IMR-90 (cell line): ENCODE measurements around the gene SNX30. TPM values are rescaled to one million over a fixed set of nuclear protein-coding genes. Genes with fewer than 3 reads are reported as not detected.

Source experiments
- ATAC-seq: fragments of 200-7000 bp; cut with Tn5 transposase; 2 replicates; pipeline ENCODE4 v1.9.1; 2020; ENCODE audit warnings: low read depth, mild to moderate bottlenecking, moderate library complexity
- Bru-seq: library from RNA; stranded (reverse); fragments of 400-500 nt; gene quantifications from one replicate; lab custom pipeline; 2021; lab: Mats Ljungman, UMichigan
- BruChase-seq, 2 experiments: library from RNA; stranded (reverse); fragments of 400-500 nt; gene quantifications; one replicate each; lab custom pipeline; 2021; lab: Mats Ljungman, UMichigan
- BruUV-seq: library from RNA; stranded (reverse); fragments of 400-500 nt; replicated peaks from 2 replicates; lab custom pipeline; 2021; lab: Mats Ljungman, UMichigan
- CTCF ChIA-PET: fragments of 300-600 bp; formaldehyde crosslinking; extraction: SDS; loops from one replicate; lab custom pipeline; 2021; ENCODE audit warnings: antibody characterized with exemption; lab: Yijun Ruan, JAX
- POLR2A ChIA-PET: fragments of 300-600 bp; sonication (Branson Sonifier 250); formaldehyde crosslinking; loops from one replicate; lab custom pipeline; 2022; ENCODE audit warnings: antibody characterized with exemption; ENCODE audit not compliant: unreplicated experiment; lab: Charles Lee
- DNase-seq: peaks from one replicate; pipeline ENCODE4 v3.0.0; 2013
- H2AFZ ChIP-seq: replicated peaks from 2 replicates; pipeline ENCODE3; 2013; ENCODE audit warnings: low read length, mild to moderate bottlenecking; ENCODE audit not compliant: poor library complexity
- H2AK5ac ChIP-seq: 2 replicates; pipeline ENCODE4 v1.6.1; 2013; ENCODE audit warnings: low read depth, low read length, inconsistent platforms
- H2AK9ac ChIP-seq: replicated peaks from 2 replicates; pipeline ENCODE3; 2013; ENCODE audit warnings: mild to moderate bottlenecking, low read depth, low read length, moderate library complexity; ENCODE audit not compliant: poor library complexity
- H2BK120ac ChIP-seq: 2 replicates; pipeline ENCODE4 v1.6.1; 2013; ENCODE audit warnings: low read depth, low read length, inconsistent platforms
- H2BK15ac ChIP-seq: 3 replicates; pipeline ENCODE4 v1.6.1; 2013; ENCODE audit warnings: low read depth, low read length, inconsistent platforms
- H2BK20ac ChIP-seq: 2 replicates; pipeline ENCODE4 v1.6.1; 2013; ENCODE audit warnings: low read depth, mild to moderate bottlenecking, inconsistent platforms, low read length, moderate library complexity
- H2BK5ac ChIP-seq: 2 replicates; pipeline ENCODE4 v1.6.1; 2013; ENCODE audit warnings: mild to moderate bottlenecking, low read depth, low read length, inconsistent platforms; ENCODE audit not compliant: poor library complexity, severe bottlenecking
- H3K14ac ChIP-seq: replicated peaks from 2 replicates; pipeline ENCODE4 v1.6.1; 2013; ENCODE audit warnings: low read depth, low read length, inconsistent platforms
- H3K18ac ChIP-seq: 2 replicates; pipeline ENCODE4 v1.6.1; 2013; ENCODE audit warnings: low read depth, low read length, control low read depth
- H3K23ac ChIP-seq: 2 replicates; pipeline ENCODE4 v1.6.1; 2013; ENCODE audit warnings: low read depth, low read length, inconsistent platforms
- H3K27ac ChIP-seq: 2 replicates; pipeline ENCODE4 v1.5.1; 2013; ENCODE audit warnings: mild to moderate bottlenecking, control low read depth, low read length; ENCODE audit not compliant: insufficient read depth
- H3K27me3 ChIP-seq: 2 replicates; pipeline ENCODE4 v1.6.1; 2013; ENCODE audit warnings: low read length; ENCODE audit not compliant: control insufficient read depth, insufficient read depth
- H3K36me3 ChIP-seq: 2 replicates; pipeline ENCODE4 v1.6.1; 2013; ENCODE audit warnings: low read length, mixed read lengths; ENCODE audit not compliant: control insufficient read depth, insufficient read depth
- H3K4ac ChIP-seq: 2 replicates; pipeline ENCODE4 v1.6.1; 2013; ENCODE audit warnings: low read depth, low read length, inconsistent platforms
- H3K4me1 ChIP-seq: 2 replicates; pipeline ENCODE4 v1.6.1; 2013; ENCODE audit warnings: low read length, mixed read lengths; ENCODE audit not compliant: control insufficient read depth, insufficient read depth
- H3K4me2 ChIP-seq: 2 replicates; pipeline ENCODE4 v1.6.1; 2013; ENCODE audit warnings: low read depth, mild to moderate bottlenecking, control low read depth, low read length, moderate library complexity
- H3K4me3 ChIP-seq: 2 replicates; pipeline ENCODE4 v1.5.1; 2013; ENCODE audit warnings: low read depth, mild to moderate bottlenecking, control low read depth, low read length, moderate library complexity; ENCODE audit not compliant: insufficient read depth
- H3K56ac ChIP-seq: 2 replicates; pipeline ENCODE4 v1.6.1; 2013; ENCODE audit warnings: low read length, inconsistent platforms; ENCODE audit not compliant: insufficient read depth; ENCODE audit errors: extremely low read depth
- H3K79me1 ChIP-seq, 2 experiments: 2 replicates each; pipeline ENCODE4 v1.6.1; 2013; ENCODE audit warnings: low read length in 2 of 2, inconsistent platforms in 1 of 2, low read depth in 1 of 2
- H3K9ac ChIP-seq: 2 replicates; pipeline ENCODE4 v1.6.1; 2013; ENCODE audit warnings: low read depth, low read length, control low read depth
- H3K9me1 ChIP-seq: 2 replicates; pipeline ENCODE4 v1.6.1; 2013; ENCODE audit warnings: low read length, inconsistent platforms; ENCODE audit not compliant: insufficient read depth
- H3K9me3 ChIP-seq: 2 replicates; pipeline ENCODE4 v1.6.1; 2013; ENCODE audit warnings: low read length; ENCODE audit not compliant: control insufficient read depth, insufficient read depth
- H4K20me1 ChIP-seq: 2 replicates; pipeline ENCODE4 v1.6.1; 2013; ENCODE audit warnings: low read length, inconsistent platforms; ENCODE audit not compliant: insufficient read depth
- H4K5ac ChIP-seq: 2 replicates; pipeline ENCODE4 v1.6.1; 2013; ENCODE audit warnings: mild to moderate bottlenecking, low read depth, low read length, control low read depth
- H4K8ac ChIP-seq, 2 experiments: 2 replicates each; pipeline ENCODE4 v1.6.1; 2013; ENCODE audit warnings: low read depth in 2 of 2, low read length in 2 of 2, control low read depth in 1 of 2, inconsistent platforms in 1 of 2
- H4K91ac ChIP-seq: 2 replicates; pipeline ENCODE4 v1.6.1; 2013; ENCODE audit warnings: low read depth, low read length, inconsistent platforms; ENCODE audit not compliant: insufficient read depth
- BHLHE40 ChIP-seq: fragments of 150-350 bp; IDR thresholded peaks from 2 replicates; pipeline ENCODE4 v1.6.1; 2016; ENCODE audit warnings: mild to moderate bottlenecking, low read depth, low read length
- CEBPB ChIP-seq: IDR thresholded peaks from 2 replicates; pipeline ENCODE4 v1.6.1; 2012; ENCODE audit warnings: low read depth, low read length, improper control_type of control experiment
- CHD1 ChIP-seq: IDR thresholded peaks from 2 replicates; pipeline ENCODE4 v1.6.1; 2012; ENCODE audit warnings: low read depth, low read length, improper control_type of control experiment
- CTCF ChIP-seq: conservative IDR thresholded peaks from 2 replicates; pipeline ENCODE4 v1.5.1; 2012; ENCODE audit warnings: mild to moderate bottlenecking, low read depth, low read length, improper control_type of control experiment
- MAZ ChIP-seq: IDR thresholded peaks from 2 replicates; pipeline ENCODE4 v1.6.1; 2012; ENCODE audit warnings: low read depth, mild to moderate bottlenecking, low read length, improper control_type of control experiment, moderate library complexity, borderline replicate concordance
- MXI1 ChIP-seq: IDR thresholded peaks from 2 replicates; pipeline ENCODE4 v1.6.1; 2012; ENCODE audit warnings: low read depth, mild to moderate bottlenecking, low read length, moderate library complexity, borderline replicate concordance
- NFE2L2 ChIP-seq: fragments of 150-350 bp; IDR thresholded peaks from 2 replicates; pipeline ENCODE4 v1.6.1; 2016; ENCODE audit warnings: low read depth, mild to moderate bottlenecking, low read length
- POLR2A ChIP-seq: IDR thresholded peaks from 2 replicates; pipeline ENCODE4 v1.6.1; 2012; ENCODE audit warnings: mild to moderate bottlenecking, low read depth, low read length
- RAD21 ChIP-seq: IDR thresholded peaks from 2 replicates; pipeline ENCODE4 v1.6.1; 2012; ENCODE audit warnings: low read length, improper control_type of control experiment
- RCOR1 ChIP-seq: IDR thresholded peaks from 2 replicates; pipeline ENCODE4 v1.6.1; 2012; ENCODE audit warnings: mild to moderate bottlenecking, low read length, improper control_type of control experiment; ENCODE audit not compliant: insufficient replicate concordance
- USF2 ChIP-seq: fragments of 150-350 bp; IDR thresholded peaks from 2 replicates; pipeline ENCODE4 v1.6.1; 2017; ENCODE audit warnings: mild to moderate bottlenecking, antibody characterized with exemption, low read length, low read depth
- WGBS, 2 experiments: methylation state at CpG; one replicate each; pipeline versions ENCODE4 v1.1.5 to v1.1.7; 2013; ENCODE audit warnings: missing lambda C conversion rate in 2 of 2; ENCODE audit not compliant: insufficient read length in 1 of 2; ENCODE audit errors: extremely low coverage in 2 of 2; 5-methylcytosine and 5-hydroxymethylcytosine counted together
- dilution Hi-C: fragments of 300-500 bp; cut with HindIII; formaldehyde crosslinking; loops from one replicate; pipeline ENCODE4 v1.14.3; 2018; ENCODE audit warnings: low sequenced_read_pairs; ENCODE audit not compliant: unreplicated experiment
- in situ Hi-C: fragments of 300-500 bp; cut with MboI; formaldehyde crosslinking; loops from 3 replicates; pipeline ENCODE4 v1.14.3; 2019; ENCODE audit warnings: low sequenced_read_pairs, inconsistent platforms, mixed read lengths
- intact Hi-C: fragments of 100-400 bp; cut with micrococcal nuclease; formaldehyde crosslinking; loops from 2 replicates; pipeline ENCODE4 v1.10.0; 2022
- long read RNA-seq: library from polyadenylated mRNA; unstranded; transcript quantifications from one replicate; pipeline ENCODE4 v2.0.0, GENCODE V29; 2021; ENCODE audit not compliant: unreplicated experiment
- polyA plus RNA-seq, 3 experiments: library from polyadenylated mRNA; depleted of rRNA; stranded (reverse); fragments of >200 nt; gene quantifications; 2 replicates each; pipeline ENCODE4 v1.2.3, GENCODE V29; 2012; ENCODE audit warnings: low replicate concordance in 1 of 3
- total RNA-seq: library from RNA; depleted of rRNA; stranded (reverse); fragments of >200 nt; gene quantifications from 2 replicates; pipeline ENCODE4 v1.2.3, GENCODE V29; 2012; rRNA removed

SNX30 gene
- 18.8 and 23.6 TPM in 2 replicates for total RNA-seq
- 7.6 and 8.0 TPM in 2 replicates for polyA plus RNA-seq (2012; rRNA removed)
- 2.0 and 2.5 TPM in 2 replicates for polyA plus RNA-seq (2012; cell fraction: cytosol; rRNA removed)
- polyA plus RNA-seq (2012; cell fraction: nucleus; rRNA removed; ENCODE audit: low replicate concordance): 4.3 and 18.5 TPM in 2 replicates
- percentile 81 among the genes with signal in this experiment for Bru-seq, nascent RNA
- BruChase-seq, experiment 1, labeled RNA remaining after a 6-hour chase: percentile 82 among the genes with signal in this experiment
- BruChase-seq, experiment 2, labeled RNA remaining after a 2-hour chase: percentile 82 among the genes with signal in this experiment
- long read RNA-seq, full-length matches to known transcripts: 2 of 5 reads
- long read RNA-seq, partial matches to known transcripts: 1 of 5 reads
- long read RNA-seq, other reads (novel, unspliced or antisense): 2 of 5 reads

- Histone ChIP-seq H2BK120ac (peak within 1 kb of the TSS; percentile 92), H3K9ac (peak within 1 kb of the TSS; percentile 81), H2BK20ac (peak within 1 kb of the TSS; percentile 53), H4K20me1 (peaks cover 22% of the 10 kb centered on the region; the same call in 1 of the 2 replicates), H3K4me3 (peak within 1 kb of the TSS; percentile 89), H3K18ac (peak within 1 kb of the TSS; percentile 72), H3K4me1 (peaks cover 20% of the 10 kb centered on the region), H2BK15ac (peak within 1 kb of the TSS; percentile 91), H2BK5ac (peak within 1 kb of the TSS; percentile 72), H3K9me1 (peaks cover 25% of the 10 kb centered on the region), H3K4ac (peak within 1 kb of the TSS; percentile 98), H2AFZ (peak within 1 kb of the TSS; percentile 99), H4K5ac (peak within 1 kb of the TSS; percentile 96), H3K4me2 (peak within 1 kb of the TSS; percentile 91), H2AK9ac (peak within 1 kb of the TSS; percentile 97), H3K9me3 (no peaks in the 10 kb centered on the region), H3K36me3 (no peaks in the 10 kb centered on the region), H3K14ac (peak within 1 kb of the TSS; percentile 99), H4K8ac (peak within 1 kb of the TSS; percentile 97 to 98), H3K23ac (peak within 1 kb of the TSS; percentile 98), H3K27me3 (no peaks in the 10 kb centered on the region), H3K56ac (peak within 1 kb of the TSS; percentile 69), H3K27ac (peak within 1 kb of the TSS; percentile 73), H2AK5ac (peak within 1 kb of the TSS; percentile 51), H3K79me1 (peaks cover 6 to 49% of the 10 kb centered on the region in 2 experiments), H4K91ac (peak within 1 kb of the TSS; percentile 98)
- ATAC-seq: peak; percentile 87
- intact Hi-C loops: loop anchor here (5.0 kb wide), 4 partner anchors 33 to 152 kb away; partner anchors contain the start of gene INIP
- dilution Hi-C loops: no loop called here
- in situ Hi-C loops: no loop called here
- ChIA-PET POLR2A (no interaction called here), CTCF (interaction anchor here (0.6 kb wide), 1 partner anchor 33 kb away, joined by 3 read pairs; no protein-coding TSS in a partner anchor)
- no TSS peak for BruUV-seq
- WGBS, 2 experiments: 9% methylated on average over 13 of the region's 49 CpGs; no CpG with 5 or more reads in 1 of the 2 experiments
- peak; percentile 85 for DNase-seq
- TF ChIP-seq MAZ (peak; percentile 97), BHLHE40 (peak; percentile 55), POLR2A (peak; percentile 75), RAD21 (peak; percentile 41), CTCF (no peak; the same call in 1 of the 2 replicates), NFE2L2 (no peak), CEBPB (no peak), USF2 (peak; percentile 85), RCOR1 (no peak), CHD1 (no peak), MXI1 (peak; percentile 54; the same call in 1 of the 2 replicates)
Measured at GRCh38 chr9:112750016-112750763, at the start of gene SNX30. SNX30 (plus strand) TSS chr9:112750760; CDS start chr9:112751002, 242 bp downstream.
